ENCODE data around the gene ECE1.
A peak's percentile ranks its signal among the peaks of the same experiment; 100 is the strongest.
"Not testable (repeated sequence)": the region's sequence is repeated elsewhere in the genome, so short reads cannot be mapped to it uniquely, and the experiment has no call there.

The ECE1 gene

GRCh38 chr1:21283524-21283923 is 6.7 kb downstream of the ECE1 start:
- no peak for DNase-seq
- in situ Hi-C loops (cut with HindIII; ENCODE audit: low pct_ligation_motif_present, low sequenced_read_pairs): no loop called here
- no peak for TF ChIP-seq CTCF (IDR thresholded peaks at IDR 0.05; ENCODE audit: low read depth, low read length, missing control alignments)
- H3K27ac ChIP-seq: no peak overlapping the region
- H3K36me3 ChIP-seq (replicated peaks): peaks cover 13% of the 10 kb centered on the region
- no peaks in the 10 kb centered on the region for H3K27me3 ChIP-seq (replicated peaks)
- no peak overlapping the region for H3K4me3 ChIP-seq (ENCODE audit: low read depth, low read length)

GRCh38 chr1:21282020-21282419 is 8.2 kb downstream of the ECE1 start:
- in situ Hi-C loops (cut with HindIII; ENCODE audit: low pct_ligation_motif_present, low sequenced_read_pairs); H3K27me3 ChIP-seq (replicated peaks); DNase-seq; H3K4me3 ChIP-seq (ENCODE audit: low read depth, low read length): not testable (repeated sequence)
- H3K27ac ChIP-seq: peak overlapping the region; percentile 80
- H3K36me3 ChIP-seq (replicated peaks): peaks cover 16% of the 10 kb centered on the region

- H3K36me3 ChIP-seq (replicated peaks): peaks cover 22% of the 10 kb centered on the region
- no peak for TF ChIP-seq CTCF (IDR thresholded peaks at IDR 0.05; ENCODE audit: low read depth, low read length, missing control alignments)
- no peak overlapping the region for H3K4me3 ChIP-seq (ENCODE audit: low read depth, low read length)
- in situ Hi-C loops (cut with HindIII; ENCODE audit: low pct_ligation_motif_present, low sequenced_read_pairs): no loop called here
- no peaks in the 10 kb centered on the region for H3K27me3 ChIP-seq (replicated peaks)
- H3K27ac ChIP-seq: peak overlapping the region; percentile 80
- no peak for DNase-seq
Measured at GRCh38 chr1:21280482-21280881, 9.8 kb downstream of the ECE1 start.

- Histone ChIP-seq H3K36me3 (replicated peaks) (peaks cover 22% of the 10 kb centered on the region), H3K27ac (peak overlapping the region; percentile 80), H3K27me3 (replicated peaks) (no peaks in the 10 kb centered on the region), H3K4me3 (ENCODE audit: low read depth, low read length) (no peak overlapping the region)
- no peak for DNase-seq
- TF ChIP-seq CTCF (IDR thresholded peaks at IDR 0.05; ENCODE audit: low read depth, low read length, missing control alignments): no peak
- in situ Hi-C loops (cut with HindIII; ENCODE audit: low pct_ligation_motif_present, low sequenced_read_pairs): no loop called here
Measured at GRCh38 chr1:21280011-21280471, 10.2 kb downstream of the ECE1 start.

GRCh38 chr1:21278860-21279845 is 11.1 kb downstream of the ECE1 start:
- peaks cover 19% of the 10 kb centered on the region for H3K36me3 ChIP-seq (replicated peaks)
- H3K4me3 ChIP-seq (ENCODE audit: low read depth, low read length): peak overlapping the region; percentile 9
- in situ Hi-C loops (cut with HindIII; ENCODE audit: low pct_ligation_motif_present, low sequenced_read_pairs): no loop called here
- no peak for TF ChIP-seq CTCF (IDR thresholded peaks at IDR 0.05; ENCODE audit: low read depth, low read length, missing control alignments)
- no peaks in the 10 kb centered on the region for H3K27me3 ChIP-seq (replicated peaks)
- no peak for DNase-seq
- peak overlapping the region; percentile 80 for H3K27ac ChIP-seq

GRCh38 chr1:21278208-21278859 is 11.9 kb downstream of the ECE1 start:
- Histone ChIP-seq H3K36me3 (replicated peaks) (peaks cover 20% of the 10 kb centered on the region), H3K27ac (peak overlapping the region; percentile 80), H3K27me3 (replicated peaks) (no peaks in the 10 kb centered on the region), H3K4me3 (ENCODE audit: low read depth, low read length) (no peak overlapping the region)
- TF ChIP-seq CTCF (IDR thresholded peaks at IDR 0.05; ENCODE audit: low read depth, low read length, missing control alignments): no peak
- in situ Hi-C loops (cut with HindIII; ENCODE audit: low pct_ligation_motif_present, low sequenced_read_pairs): no loop called here
- peak; percentile 59 for DNase-seq

Measured in brain microvascular endothelial cell (primary cell).